T-helper 17 cell (primary cell): ENCODE measurements around the gene IL4R. TPM values are rescaled to one million over a fixed set of nuclear protein-coding genes. Genes with fewer than 3 reads are reported as not detected.
A peak's percentile ranks its signal among the peaks of the same experiment; 100 is the strongest.

ENCODE experiments used
- ATAC-seq: fragments of 150-1000 bp; cut with Tn5 transposase; 2 replicates; pipeline ENCODE4 v1.10.0; 2021; ENCODE audit warnings: mild to moderate bottlenecking, moderate library complexity
- DNase-seq, 3 donors: peaks; one replicate each; pipeline versions ENCODE4 v3.0.0 to v3.0.0-alpha.2; 2020 to 2021
- H3K9me3 ChIP-seq: one replicate; pipeline ENCODE4 v1.7.0; 2013; ENCODE audit warnings: low read length, mild to moderate bottlenecking; ENCODE audit not compliant: control insufficient read depth, poor library complexity, severe bottlenecking
- H3K27ac Mint-ChIP-seq: one replicate; pipeline ENCODE4 v1.8.0; 2022; ENCODE audit warnings: mild to moderate bottlenecking, moderate library complexity, mixed read lengths
- H3K27me3 Mint-ChIP-seq: one replicate; pipeline ENCODE4 v1.8.0; 2022; ENCODE audit warnings: mixed read lengths
- H3K36me3 Mint-ChIP-seq: one replicate; pipeline ENCODE4 v1.8.0; 2022; ENCODE audit warnings: low read depth, mixed read lengths
- H3K4me1 Mint-ChIP-seq: one replicate; pipeline ENCODE4 v1.8.0; 2022; ENCODE audit warnings: mild to moderate bottlenecking, mixed read lengths
- H3K4me3 Mint-ChIP-seq: one replicate; pipeline ENCODE4 v1.8.0; 2022; ENCODE audit warnings: mild to moderate bottlenecking, moderate library complexity, mixed read lengths
- total RNA-seq, 4 donors: library from RNA in 2 of 4; stranded (reverse) in 2 of 4; gene quantifications; one replicate each; pipeline ENCODE4 v1.2.3 and lab custom pipeline; 2022 to 2026

The IL4R gene
- total RNA-seq, 2 donors from 2014 or later: 156 to 173 TPM

DNA sequence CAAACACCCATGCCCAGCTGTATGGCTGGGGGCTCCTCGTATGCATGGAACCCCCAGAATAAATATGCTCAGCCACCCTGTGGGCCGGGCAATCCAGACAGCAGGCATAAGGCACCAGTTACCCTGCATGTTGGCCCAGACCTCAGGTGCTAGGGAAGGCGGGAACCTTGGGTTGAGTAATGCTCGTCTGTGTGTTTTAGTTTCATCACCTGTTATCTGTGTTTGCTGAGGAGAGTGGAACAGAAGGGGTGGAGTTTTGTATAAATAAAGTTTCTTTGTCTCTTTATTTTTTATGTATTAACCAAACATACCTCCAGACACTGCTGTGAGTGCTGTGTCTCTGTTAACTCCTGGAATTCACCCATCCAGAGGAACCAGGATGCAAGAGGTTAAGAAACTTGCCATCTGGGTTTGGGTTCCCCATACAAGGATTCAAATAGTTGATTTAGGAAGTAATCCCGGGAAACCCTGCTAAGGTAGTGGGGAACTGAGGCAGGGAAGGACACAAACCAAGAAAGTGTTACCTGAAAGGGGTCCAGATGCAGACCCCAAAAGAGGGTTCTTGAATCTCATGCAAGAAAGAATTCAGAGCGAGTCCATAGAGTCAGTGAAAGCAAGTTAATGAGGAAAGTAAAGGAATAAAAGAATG is 50.8 kb downstream of the IL4R start:
- no peak for ATAC-seq
- H3K9me3 ChIP-seq: no peaks in the 10 kb centered on the region
- Mint-ChIP-seq H3K4me1 (peaks cover 32% of the 10 kb centered on the region), H3K27me3 (no peaks in the 10 kb centered on the region), H3K27ac (peak overlapping the region; percentile 95), H3K36me3 (peaks cover 6% of the 10 kb centered on the region), H3K4me3 (no peak overlapping the region)
- DNase-seq: no peak

DNA sequence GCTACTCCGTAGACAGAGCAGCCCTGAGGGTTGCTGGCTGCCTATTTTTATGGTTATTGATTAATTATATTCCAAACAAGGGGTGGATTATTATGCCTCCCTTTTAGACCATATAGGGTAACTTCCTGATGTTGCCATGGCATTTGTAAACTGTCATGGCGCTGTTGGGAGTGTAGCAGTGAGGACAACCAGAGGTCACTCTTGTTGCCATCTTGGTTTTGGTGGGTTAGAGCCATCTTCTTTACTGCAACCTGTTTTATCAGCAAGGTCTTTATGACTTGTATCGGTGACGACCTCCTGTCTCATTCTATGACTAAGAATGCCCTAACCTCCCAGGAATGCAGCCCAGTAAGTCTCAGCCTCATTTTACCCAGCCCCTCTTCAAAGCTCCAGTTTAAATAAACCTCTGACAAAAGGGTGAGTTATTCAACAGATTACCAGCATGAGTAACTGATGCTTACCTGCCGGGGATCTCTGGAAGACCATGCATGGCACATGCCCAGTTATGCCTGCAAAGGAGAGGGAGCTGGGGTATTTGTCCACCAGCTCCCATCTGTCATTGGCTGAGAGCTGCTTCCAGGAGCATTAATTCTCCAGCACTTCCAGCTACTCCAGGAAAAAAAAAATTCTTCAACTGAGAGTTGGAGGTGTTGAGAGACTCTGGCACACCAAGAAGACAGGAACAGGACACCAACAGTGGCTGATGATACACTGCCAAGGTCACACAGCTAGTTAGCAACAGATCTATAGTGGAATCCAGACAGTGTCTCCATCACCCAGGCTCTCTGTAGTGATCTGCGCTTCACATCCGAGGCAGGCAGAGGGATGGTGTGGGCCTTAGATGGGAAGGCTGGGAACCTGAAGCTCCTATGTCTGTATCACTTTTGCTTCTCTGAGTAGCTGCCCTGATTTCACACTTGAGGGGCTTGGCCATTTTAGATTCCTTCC is 51.6 kb downstream of the IL4R start:
- H3K27ac Mint-ChIP-seq: peak overlapping the region; percentile 95
- H3K4me3 Mint-ChIP-seq: no peak overlapping the region
- peaks cover 36% of the 10 kb centered on the region for H3K4me1 Mint-ChIP-seq
- ATAC-seq (no peak), DNase-seq (no peak)
- H3K9me3 ChIP-seq: no peaks in the 10 kb centered on the region
- no peaks in the 10 kb centered on the region for H3K27me3 Mint-ChIP-seq
- peaks cover 6% of the 10 kb centered on the region for H3K36me3 Mint-ChIP-seq

DNA sequence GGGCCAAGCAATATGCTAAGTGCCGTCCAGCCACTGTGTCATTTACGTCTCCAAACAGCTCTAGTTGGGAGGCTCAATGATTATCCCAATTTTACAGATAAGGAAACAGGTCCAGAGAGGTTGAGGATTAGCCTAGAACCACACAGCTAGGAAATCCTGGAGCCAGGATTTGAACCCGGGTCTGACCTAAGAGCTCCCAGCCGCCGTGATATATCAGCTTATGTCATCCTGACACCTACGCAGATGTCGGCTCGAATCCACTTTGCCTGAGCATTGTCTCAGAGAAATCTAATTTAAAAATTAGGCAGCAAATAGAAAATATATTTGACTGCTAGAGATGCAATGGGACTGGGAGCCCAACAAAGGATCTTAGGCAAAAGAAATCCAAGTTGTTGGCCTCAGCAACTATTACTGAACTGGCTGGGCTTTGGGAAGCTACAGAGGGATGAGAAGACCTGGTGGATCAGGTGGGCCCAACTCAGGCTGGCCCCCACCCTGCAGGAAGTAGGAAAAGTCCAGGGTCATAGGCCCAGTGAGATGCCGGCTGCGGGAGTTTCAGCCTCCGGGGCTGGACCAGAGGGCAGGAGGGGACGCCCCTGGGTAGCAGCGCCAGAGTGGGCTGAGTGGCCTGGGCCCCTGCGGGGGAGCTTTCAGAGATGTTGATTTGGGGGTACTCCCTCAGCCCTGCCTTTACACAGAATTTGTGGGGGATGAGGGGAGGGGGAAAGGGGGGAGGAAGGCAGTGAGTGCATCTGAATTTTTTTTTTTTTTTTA is 53.1 kb downstream of the IL4R start:
- peak overlapping the region; percentile 84 for H3K4me3 Mint-ChIP-seq
- peak overlapping the region; percentile 95 for H3K27ac Mint-ChIP-seq
- no peak for ATAC-seq
- DNase-seq: peak in 1 of 3 donors; percentile 18
- H3K27me3 Mint-ChIP-seq: no peaks in the 10 kb centered on the region
- peaks cover 4% of the 10 kb centered on the region for H3K36me3 Mint-ChIP-seq
- H3K9me3 ChIP-seq: no peaks in the 10 kb centered on the region
- peaks cover 33% of the 10 kb centered on the region for H3K4me1 Mint-ChIP-seq

DNA sequence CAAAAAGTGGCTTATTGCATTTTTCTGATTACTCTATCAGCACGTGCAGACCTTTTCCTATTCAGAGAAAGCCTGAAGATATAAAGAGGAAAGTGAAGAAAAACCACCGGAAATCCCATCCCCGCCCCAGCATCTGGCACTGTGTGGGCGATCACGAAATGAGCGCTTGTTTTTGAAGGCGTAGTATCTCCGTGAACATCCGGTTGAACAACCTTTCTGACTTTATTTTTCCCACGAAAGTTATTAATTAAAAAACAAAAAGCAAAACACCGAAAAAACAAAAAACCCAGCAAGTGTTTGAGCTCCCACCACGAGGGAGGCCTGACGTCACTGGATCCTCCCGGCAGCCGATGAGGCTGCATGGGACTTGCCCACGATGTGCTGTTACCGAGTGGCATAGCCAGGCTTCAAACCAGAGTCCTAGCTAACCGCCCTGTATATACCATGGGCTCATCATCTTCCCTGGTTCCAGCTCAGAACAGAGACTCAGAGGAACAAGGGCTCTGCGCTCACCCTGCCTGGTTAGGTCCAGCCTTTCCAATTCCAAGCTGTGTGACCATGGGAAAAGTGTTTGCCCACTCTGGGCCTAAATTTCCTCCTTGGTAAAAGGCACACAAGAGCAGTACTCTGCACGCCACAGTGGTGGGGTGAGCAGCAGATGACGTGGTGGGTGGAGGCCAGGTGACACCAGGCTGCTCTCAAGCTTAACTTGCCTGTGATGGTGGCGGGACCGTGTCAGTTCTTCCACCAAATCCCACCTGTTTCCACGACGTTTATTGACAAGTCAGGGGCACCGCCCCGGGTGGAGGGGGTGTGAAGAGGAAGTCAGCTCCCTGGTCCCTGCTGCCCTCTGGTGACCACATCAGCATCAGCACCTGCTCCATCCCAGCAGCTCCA is 53.9 kb downstream of the IL4R start:
- Mint-ChIP-seq H3K4me3 (peak overlapping the region; percentile 84), H3K27ac (peak overlapping the region; percentile 95), H3K4me1 (peaks cover 26% of the 10 kb centered on the region), H3K36me3 (no peaks in the 10 kb centered on the region), H3K27me3 (no peaks in the 10 kb centered on the region)
- ATAC-seq: peak; percentile 88
- DNase-seq: peak; percentile 65 to 81 (median 79)
- H3K9me3 ChIP-seq: no peaks in the 10 kb centered on the region

DNA sequence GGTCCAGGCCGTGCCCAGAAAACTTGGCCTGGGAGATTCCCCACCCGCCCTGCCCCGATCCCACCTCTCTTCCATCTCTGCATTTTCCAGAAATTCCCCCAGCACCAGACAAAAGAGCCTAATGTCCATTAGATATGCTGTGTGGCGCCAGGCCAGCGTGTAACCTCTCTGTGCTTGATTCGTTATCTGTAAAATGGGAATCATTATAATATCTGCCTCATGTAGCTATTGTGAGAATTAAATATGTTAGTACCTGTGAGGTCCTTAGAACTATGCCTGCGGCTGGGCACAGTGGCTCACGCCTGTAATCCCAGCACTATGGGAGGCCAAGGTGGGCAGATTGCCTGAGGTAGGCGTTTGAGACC is 54.6 kb downstream of the IL4R start:
- Mint-ChIP-seq H3K4me1 (peaks cover 26% of the 10 kb centered on the region), H3K27ac (peak overlapping the region; percentile 95), H3K36me3 (no peaks in the 10 kb centered on the region), H3K4me3 (peak overlapping the region; percentile 84), H3K27me3 (no peaks in the 10 kb centered on the region)
- ATAC-seq (no peak), DNase-seq (no peak)
- no peaks in the 10 kb centered on the region for H3K9me3 ChIP-seq

DNA sequence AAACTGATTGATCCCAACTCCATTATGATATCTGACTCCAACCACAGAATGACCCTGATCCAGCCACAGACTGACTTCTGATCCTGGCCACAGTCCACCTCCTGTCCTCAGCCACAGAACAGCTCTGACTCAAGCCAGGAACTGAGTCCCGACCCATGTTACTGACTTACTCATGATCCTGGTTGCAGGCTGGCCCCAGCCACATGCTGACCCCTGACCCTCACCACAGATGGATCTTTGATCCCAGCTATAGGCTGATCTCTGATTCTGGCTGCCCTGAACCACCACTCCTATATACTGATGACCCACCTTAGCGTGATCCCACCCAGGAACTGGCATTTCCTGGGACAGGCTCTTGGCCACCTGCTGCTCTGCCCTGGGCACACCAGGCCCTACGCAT is 56.0 kb downstream of the IL4R start:
- Mint-ChIP-seq H3K4me1 (peaks cover 20% of the 10 kb centered on the region), H3K4me3 (no peak overlapping the region), H3K36me3 (no peaks in the 10 kb centered on the region), H3K27ac (peak overlapping the region; percentile 95), H3K27me3 (no peaks in the 10 kb centered on the region)
- H3K9me3 ChIP-seq: no peaks in the 10 kb centered on the region
- ATAC-seq (no peak), DNase-seq (no peak)

DNA sequence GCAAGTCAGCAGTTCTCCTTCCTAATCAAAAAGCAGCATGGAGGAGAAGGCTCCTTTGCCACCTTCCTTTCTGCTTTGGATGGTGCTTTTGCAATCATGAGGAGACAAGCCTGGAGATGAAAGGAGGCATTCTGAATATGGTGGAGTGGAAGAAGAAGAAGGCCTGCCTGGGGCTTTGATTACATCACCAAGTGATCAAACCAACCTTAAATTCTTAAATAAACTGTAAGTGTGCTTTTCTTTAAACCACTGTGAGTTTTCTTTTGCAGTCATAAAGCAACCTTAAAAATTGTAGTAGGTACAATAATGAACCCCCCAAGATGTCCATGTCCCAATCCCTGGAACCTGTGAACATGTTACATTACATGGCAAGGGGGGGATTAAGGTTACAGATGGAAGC is 56.5 kb downstream of the IL4R start:
- H3K4me1 Mint-ChIP-seq: peaks cover 19% of the 10 kb centered on the region
- no peaks in the 10 kb centered on the region for H3K27me3 Mint-ChIP-seq
- no peaks in the 10 kb centered on the region for H3K36me3 Mint-ChIP-seq
- no peak for DNase-seq
- ATAC-seq: no peak
- H3K4me3 Mint-ChIP-seq: no peak overlapping the region
- H3K9me3 ChIP-seq: no peaks in the 10 kb centered on the region
- H3K27ac Mint-ChIP-seq: peak overlapping the region; percentile 95

DNA sequence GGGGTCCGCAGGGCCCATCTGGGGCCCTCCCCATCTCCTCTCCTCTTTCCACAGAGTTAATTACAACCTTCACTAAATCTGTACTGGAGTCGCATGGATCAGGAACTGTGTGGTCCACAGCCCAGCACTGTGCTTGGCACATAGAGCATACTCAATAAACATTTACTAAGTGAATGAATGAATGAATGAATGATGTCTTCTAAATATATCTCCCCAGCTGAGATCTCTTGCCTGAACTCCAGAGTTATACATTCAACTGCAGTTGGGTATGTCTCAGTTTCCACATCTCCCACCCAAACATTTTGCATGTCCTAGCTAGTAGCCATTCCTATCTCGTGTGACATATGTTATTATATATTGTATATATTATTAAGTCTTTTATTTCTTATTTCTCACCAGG is 59.5 kb downstream of the IL4R start:
- H3K4me1 Mint-ChIP-seq: peaks cover 19% of the 10 kb centered on the region
- H3K4me3 Mint-ChIP-seq: no peak overlapping the region
- no peaks in the 10 kb centered on the region for H3K9me3 ChIP-seq
- ATAC-seq (no peak), DNase-seq (no peak)
- H3K36me3 Mint-ChIP-seq: no peaks in the 10 kb centered on the region
- no peak overlapping the region for H3K27ac Mint-ChIP-seq
- no peaks in the 10 kb centered on the region for H3K27me3 Mint-ChIP-seq

DNA sequence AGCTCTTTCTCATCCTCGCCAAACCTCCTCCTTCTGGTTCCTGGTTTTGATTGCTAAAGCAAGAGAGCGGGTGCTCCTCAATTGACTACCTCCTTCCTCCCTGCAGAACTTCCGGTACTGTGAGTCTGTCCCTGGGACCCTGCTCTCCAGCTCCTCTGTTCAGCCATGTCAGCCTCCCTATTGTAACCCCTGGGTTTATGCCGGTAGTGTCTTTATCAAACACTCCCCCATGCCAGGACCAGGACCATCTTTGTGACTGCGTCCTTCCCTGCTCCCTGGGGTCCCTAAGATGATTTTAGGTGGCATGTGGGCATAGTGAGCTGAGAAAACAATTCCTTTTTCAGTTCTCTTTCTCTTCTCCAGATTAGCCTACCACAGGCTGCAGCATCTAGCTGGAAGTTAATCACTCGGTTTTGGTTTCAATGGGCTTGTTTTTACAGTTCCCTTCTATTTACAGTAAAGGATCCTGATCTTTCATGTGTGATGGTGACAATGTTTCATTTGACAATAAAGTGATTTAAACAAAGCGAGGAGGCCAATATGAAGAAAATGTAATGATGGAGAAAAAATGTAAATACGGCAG is 60.5 kb downstream of the IL4R start:
- Mint-ChIP-seq H3K36me3 (no peaks in the 10 kb centered on the region), H3K27me3 (no peaks in the 10 kb centered on the region), H3K4me3 (no peak overlapping the region), H3K27ac (no peak overlapping the region), H3K4me1 (peaks cover 20% of the 10 kb centered on the region)
- DNase-seq (no peak), ATAC-seq (peak; percentile 29)
- H3K9me3 ChIP-seq: no peaks in the 10 kb centered on the region

DNA sequence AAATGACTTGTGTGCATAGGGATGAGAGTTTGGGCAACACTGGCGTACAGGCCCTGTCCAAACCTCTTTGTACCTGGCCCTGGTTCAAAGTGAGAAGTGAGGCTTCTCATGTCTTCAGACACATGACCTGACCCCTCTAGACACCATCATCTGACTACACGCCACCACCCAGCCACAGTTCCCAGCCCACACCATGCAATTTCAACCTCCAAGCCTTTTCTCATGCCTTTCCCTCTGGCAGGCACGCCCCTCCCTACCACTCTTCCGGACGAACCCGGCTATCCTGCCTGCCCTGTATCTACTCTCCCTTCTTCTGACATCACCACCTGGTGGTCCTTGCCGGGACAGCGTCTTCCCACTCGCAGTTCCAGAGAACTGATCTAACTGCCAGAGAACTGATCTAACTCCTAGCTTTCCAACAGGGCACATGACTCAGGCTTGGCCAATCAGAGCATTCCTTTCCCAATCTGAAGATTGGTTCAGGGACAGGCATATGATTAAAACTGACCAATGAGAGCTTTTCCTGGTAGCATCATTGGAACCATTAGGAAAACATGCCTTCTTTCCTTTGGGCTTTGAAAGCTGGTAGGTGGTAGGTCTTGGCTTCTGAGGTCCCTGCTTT is 61.1 kb downstream of the IL4R start:
- Mint-ChIP-seq H3K4me1 (peaks cover 19% of the 10 kb centered on the region), H3K36me3 (no peaks in the 10 kb centered on the region), H3K27ac (no peak overlapping the region), H3K4me3 (no peak overlapping the region), H3K27me3 (no peaks in the 10 kb centered on the region)
- peak; percentile 49 for ATAC-seq
- DNase-seq: peak in 2 of 3 donors; percentile 17 to 22
- H3K9me3 ChIP-seq: no peaks in the 10 kb centered on the region

DNA sequence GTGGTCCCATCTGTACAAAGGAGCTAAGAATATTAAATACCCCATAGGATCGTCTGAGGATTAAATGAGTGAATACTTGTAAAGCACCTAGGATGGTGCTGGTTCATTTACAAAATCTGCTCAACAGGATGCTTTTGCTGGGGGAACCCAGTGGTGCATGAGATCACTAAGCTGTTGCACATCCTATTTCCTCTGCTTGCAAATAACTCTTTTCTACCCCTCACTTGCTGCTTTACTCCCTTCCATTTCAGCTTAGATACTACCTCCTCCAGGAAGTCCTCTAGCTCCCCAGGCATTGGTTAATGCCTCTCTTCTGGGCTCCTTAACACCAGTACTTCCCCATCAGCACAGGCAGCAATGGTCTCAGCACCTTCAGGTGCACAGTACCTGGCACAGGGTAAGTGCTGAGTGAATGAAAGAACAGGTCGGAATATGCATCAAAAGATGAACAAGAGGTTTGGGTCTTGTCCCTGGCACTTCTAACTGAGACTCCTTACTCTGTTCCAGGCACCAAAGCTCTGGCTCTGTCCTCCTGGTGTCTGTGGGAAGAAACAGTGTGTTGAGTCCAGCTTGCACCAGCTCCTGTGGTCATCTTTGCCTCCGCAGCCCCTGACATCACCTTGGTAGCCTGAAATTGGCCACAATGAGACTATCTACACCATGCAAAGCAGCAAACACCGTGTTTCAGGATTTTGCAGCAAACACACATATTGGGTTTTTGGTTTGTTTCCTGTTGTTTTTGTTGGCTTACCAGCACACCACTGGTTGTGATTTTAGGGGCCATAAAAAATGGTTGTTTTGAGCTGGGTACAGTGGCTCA is 64.1 kb downstream of the IL4R start:
- Mint-ChIP-seq H3K27ac (no peak overlapping the region), H3K27me3 (no peaks in the 10 kb centered on the region), H3K4me3 (peak overlapping the region; percentile 19), H3K36me3 (peaks cover 2% of the 10 kb centered on the region), H3K4me1 (peaks cover 27% of the 10 kb centered on the region)
- DNase-seq: no peak
- H3K9me3 ChIP-seq: no peaks in the 10 kb centered on the region
- ATAC-seq: peak; percentile 59
